Neural cell (in vitro differentiated cells): ENCODE results near the gene AKR1B15. TPM values are rescaled to one million over a fixed set of nuclear protein-coding genes. Genes with fewer than 3 reads are reported as not detected.
A peak's percentile ranks its signal among the peaks of the same experiment; 100 is the strongest.

Experiments used
- H2AFZ ChIP-seq: fragments of 200-600, 300-800 bp; sonication (generic), shearing (Covaris generic); 2 replicates; pipeline ENCODE4 v1.6.0; 2014; ENCODE audit warnings: low read depth, mild to moderate bottlenecking, antibody characterized with exemption, low read length, moderate library complexity
- H3F3A ChIP-seq: fragments of 200-600 bp; shearing (Covaris generic); 2 replicates; pipeline ENCODE4 v1.6.1; 2016; ENCODE audit warnings: mild to moderate bottlenecking, moderate library complexity, mixed read lengths, antibody characterized with exemption, low read length; ENCODE audit not compliant: insufficient read depth, poor library complexity, severe bottlenecking
- H3K27ac ChIP-seq: fragments of 200-600, 300-800 bp; sonication (generic), shearing (Covaris generic); 2 replicates; pipeline ENCODE4 v1.5.1; 2014; ENCODE audit warnings: mild to moderate bottlenecking, low read length, moderate library complexity
- H3K27me3 ChIP-seq: fragments of 300-800, 200-600 bp; sonication (generic), shearing (Covaris generic); 2 replicates; pipeline ENCODE4 v1.6.0; 2014; ENCODE audit warnings: mild to moderate bottlenecking, low read depth, low read length, moderate library complexity; ENCODE audit not compliant: insufficient read depth
- H3K36me3 ChIP-seq: fragments of 300-800, 200-600 bp; sonication (generic), shearing (Covaris generic); 2 replicates; pipeline ENCODE4 v1.5.1; 2014; ENCODE audit warnings: mild to moderate bottlenecking, antibody characterized with exemption, low read length, moderate library complexity; ENCODE audit not compliant: insufficient read depth
- H3K4me2 ChIP-seq: fragments of 300-800, 200-600 bp; sonication (generic), shearing (Covaris generic); 2 replicates; pipeline ENCODE4 v1.6.0; 2014; ENCODE audit warnings: mild to moderate bottlenecking, low read length
- H3K4me3 ChIP-seq: fragments of 300-800, 200-600 bp; sonication (generic), shearing (Covaris generic); 2 replicates; pipeline ENCODE4 v1.5.1; 2014; ENCODE audit warnings: mild to moderate bottlenecking, low read length, moderate library complexity
- H3K79me2 ChIP-seq: fragments of 200-600 bp; shearing (Covaris generic); replicated peaks from 2 replicates; pipeline ENCODE4 v1.6.0; 2014; ENCODE audit warnings: mild to moderate bottlenecking, low read length, moderate library complexity; ENCODE audit not compliant: insufficient read depth
- H3K9ac ChIP-seq: fragments of 300-800, 200-600 bp; sonication (generic), shearing (Covaris generic); 2 replicates; pipeline ENCODE4 v1.6.1; 2016; ENCODE audit warnings: mild to moderate bottlenecking, low read length, mixed read lengths
- H3K9me2 ChIP-seq: fragments of 200-600 bp; shearing (Covaris generic); 2 replicates; pipeline ENCODE4 v1.6.1; 2016; ENCODE audit warnings: mild to moderate bottlenecking, low read length, mixed read lengths; ENCODE audit not compliant: insufficient read depth
- H3K9me3 ChIP-seq: fragments of 200-600, 300-800 bp; sonication (generic), shearing (Covaris generic); 2 replicates; pipeline ENCODE4 v1.6.1; 2016; ENCODE audit warnings: mild to moderate bottlenecking, mixed run types, low read length, moderate library complexity, mixed read lengths
- H4K20me1 ChIP-seq: fragments of 200-600 bp; shearing (Covaris generic); 2 replicates; pipeline ENCODE4 v1.6.1; 2016; ENCODE audit warnings: mild to moderate bottlenecking, mixed run types; ENCODE audit not compliant: insufficient read depth
- EP300 ChIP-seq: fragments of 450-650 bp; conservative IDR thresholded peaks from 2 replicates; pipeline ENCODE4 v1.6.1; 2014; ENCODE audit warnings: antibody characterized with exemption, mild to moderate bottlenecking, moderate library complexity; ENCODE audit not compliant: poor library complexity, severe bottlenecking
- EZH2 ChIP-seq: fragments of 200-600, 300-800 bp; shearing (Covaris generic), sonication (generic); IDR thresholded peaks from 2 replicates; pipeline ENCODE4 v1.6.1; 2014; ENCODE audit warnings: antibody characterized with exemption, low read length, borderline replicate concordance, mild to moderate bottlenecking; ENCODE audit not compliant: insufficient read depth, poor library complexity, severe bottlenecking
- MXI1 ChIP-seq: fragments of 450-650 bp; conservative IDR thresholded peaks from 2 replicates; pipeline ENCODE4 v1.6.1; 2014; ENCODE audit warnings: antibody characterized with exemption, mild to moderate bottlenecking; ENCODE audit not compliant: poor library complexity, severe bottlenecking
- POLR2AphosphoS5 ChIP-seq: IDR thresholded peaks from 2 replicates; pipeline ENCODE4 v1.6.1; 2012
- RAD21 ChIP-seq: fragments of 450-650 bp; conservative IDR thresholded peaks from 2 replicates; pipeline ENCODE4 v1.6.1; 2014; ENCODE audit warnings: antibody characterized with exemption, mild to moderate bottlenecking, moderate library complexity
- SMC3 ChIP-seq: fragments of 450-650 bp; conservative IDR thresholded peaks from 2 replicates; pipeline ENCODE4 v1.6.1; 2014; ENCODE audit warnings: antibody characterized with exemption, mild to moderate bottlenecking, moderate library complexity; ENCODE audit not compliant: poor library complexity
- TAF1 ChIP-seq: IDR thresholded peaks from 2 replicates; pipeline ENCODE4 v1.6.1; 2012; ENCODE audit warnings: low read depth
- polyA plus RNA-seq: library from polyadenylated mRNA; depleted of rRNA; stranded (reverse); fragments of >200 nt; gene quantifications from 2 replicates; pipeline ENCODE4 v1.2.3, GENCODE V29; 2014
- TF ChIP-seq, protein P1 (sequence below): fragments of 450-650 bp; IDR thresholded peaks from 2 replicates; pipeline ENCODE4 v1.5.1; 2014; ENCODE audit warnings: antibody characterized with exemption, mild to moderate bottlenecking, moderate library complexity; ENCODE audit not compliant: poor library complexity, severe bottlenecking
- TF ChIP-seq, protein P2 (sequence below): IDR thresholded peaks from 2 replicates; pipeline ENCODE4 v1.6.1; 2012; ENCODE audit warnings: borderline replicate concordance

The AKR1B15 gene
- polyA plus RNA-seq, 1 donor from 2014 or later = not detected

DNA sequence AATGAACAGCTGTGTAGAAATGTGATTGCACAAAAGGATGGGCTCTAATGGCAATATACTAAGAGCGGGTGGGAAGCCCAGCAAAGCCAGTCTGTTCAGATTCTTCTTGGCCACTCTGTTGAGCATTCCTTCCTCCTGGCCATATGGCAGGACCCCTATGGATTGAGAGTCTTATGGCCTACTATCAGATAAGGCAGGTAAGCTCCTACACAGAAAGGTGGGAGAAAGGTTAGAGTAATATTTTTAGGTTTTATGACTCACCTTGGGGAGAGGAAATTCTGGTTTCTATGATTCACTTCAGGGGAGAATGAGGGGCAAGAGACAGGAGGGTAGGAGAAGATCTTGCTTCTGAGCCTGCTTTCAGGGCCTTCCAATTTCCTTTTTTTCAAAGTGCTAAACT is 36.6 kb upstream of the AKR1B15 start:
- Histone ChIP-seq H3K9me2 (no peaks in the 10 kb centered on the region), H3K79me2 (no peaks in the 10 kb centered on the region), H3K9me3 (no peaks in the 10 kb centered on the region), H2AFZ (no peak overlapping the region), H3K36me3 (no peaks in the 10 kb centered on the region), H3K4me2 (no peak overlapping the region), H3K9ac (no peak overlapping the region), H3K27me3 (no peaks in the 10 kb centered on the region), H3F3A (no peaks in the 10 kb centered on the region), H3K27ac (no peak overlapping the region), H4K20me1 (no peaks in the 10 kb centered on the region), H3K4me3 (no peak overlapping the region)
- TF ChIP-seq EP300 (no peak), TAF1 (no peak), EZH2 (no peak), POLR2AphosphoS5 (no peak), SMC3 (no peak), MXI1 (no peak)
- TF ChIP-seq, protein P1, sequence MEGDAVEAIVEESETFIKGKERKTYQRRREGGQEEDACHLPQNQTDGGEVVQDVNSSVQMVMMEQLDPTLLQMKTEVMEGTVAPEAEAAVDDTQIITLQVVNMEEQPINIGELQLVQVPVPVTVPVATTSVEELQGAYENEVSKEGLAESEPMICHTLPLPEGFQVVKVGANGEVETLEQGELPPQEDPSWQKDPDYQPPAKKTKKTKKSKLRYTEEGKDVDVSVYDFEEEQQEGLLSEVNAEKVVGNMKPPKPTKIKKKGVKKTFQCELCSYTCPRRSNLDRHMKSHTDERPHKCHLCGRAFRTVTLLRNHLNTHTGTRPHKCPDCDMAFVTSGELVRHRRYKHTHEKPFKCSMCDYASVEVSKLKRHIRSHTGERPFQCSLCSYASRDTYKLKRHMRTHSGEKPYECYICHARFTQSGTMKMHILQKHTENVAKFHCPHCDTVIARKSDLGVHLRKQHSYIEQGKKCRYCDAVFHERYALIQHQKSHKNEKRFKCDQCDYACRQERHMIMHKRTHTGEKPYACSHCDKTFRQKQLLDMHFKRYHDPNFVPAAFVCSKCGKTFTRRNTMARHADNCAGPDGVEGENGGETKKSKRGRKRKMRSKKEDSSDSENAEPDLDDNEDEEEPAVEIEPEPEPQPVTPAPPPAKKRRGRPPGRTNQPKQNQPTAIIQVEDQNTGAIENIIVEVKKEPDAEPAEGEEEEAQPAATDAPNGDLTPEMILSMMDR = no peak

DNA sequence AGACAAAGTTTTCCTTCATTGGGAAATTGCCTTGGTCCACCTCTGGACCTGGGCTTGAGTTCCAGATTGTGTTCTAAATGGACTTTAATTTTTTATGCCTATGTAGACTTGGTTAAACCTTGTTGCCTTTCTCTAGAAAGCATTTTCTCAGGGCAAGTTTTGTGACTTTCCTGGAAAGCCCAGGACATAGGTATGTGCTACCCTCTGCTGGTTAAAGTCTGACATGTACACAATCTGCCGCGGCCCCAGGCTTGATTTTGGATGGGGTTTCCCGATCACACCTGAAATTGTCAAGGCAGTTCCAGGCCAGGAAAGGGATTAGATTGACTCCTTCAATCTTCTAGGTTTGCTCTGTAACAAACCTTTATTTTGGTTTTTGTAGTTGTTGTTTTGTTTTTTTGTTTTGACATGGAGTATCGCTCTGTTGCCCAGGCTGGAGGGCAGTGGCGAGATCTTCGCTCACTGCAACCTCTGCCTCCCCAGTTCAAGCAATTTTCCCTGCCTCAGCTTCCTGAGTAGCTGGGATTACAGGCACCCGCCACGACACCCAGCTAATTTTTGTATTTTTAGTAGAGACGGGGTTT is 35.6 kb upstream of the AKR1B15 start:
- Histone ChIP-seq H2AFZ (no peak overlapping the region), H3K4me2 (no peak overlapping the region), H3K27ac (no peak overlapping the region), H3K4me3 (no peak overlapping the region), H3K9ac (no peak overlapping the region), H4K20me1 (no peaks in the 10 kb centered on the region), H3K9me3 (no peaks in the 10 kb centered on the region), H3K79me2 (no peaks in the 10 kb centered on the region), H3K9me2 (no peaks in the 10 kb centered on the region), H3K36me3 (no peaks in the 10 kb centered on the region), H3F3A (no peaks in the 10 kb centered on the region), H3K27me3 (no peaks in the 10 kb centered on the region)
- TF ChIP-seq, protein P1 = peak; percentile 58
- TF ChIP-seq, protein P2, sequence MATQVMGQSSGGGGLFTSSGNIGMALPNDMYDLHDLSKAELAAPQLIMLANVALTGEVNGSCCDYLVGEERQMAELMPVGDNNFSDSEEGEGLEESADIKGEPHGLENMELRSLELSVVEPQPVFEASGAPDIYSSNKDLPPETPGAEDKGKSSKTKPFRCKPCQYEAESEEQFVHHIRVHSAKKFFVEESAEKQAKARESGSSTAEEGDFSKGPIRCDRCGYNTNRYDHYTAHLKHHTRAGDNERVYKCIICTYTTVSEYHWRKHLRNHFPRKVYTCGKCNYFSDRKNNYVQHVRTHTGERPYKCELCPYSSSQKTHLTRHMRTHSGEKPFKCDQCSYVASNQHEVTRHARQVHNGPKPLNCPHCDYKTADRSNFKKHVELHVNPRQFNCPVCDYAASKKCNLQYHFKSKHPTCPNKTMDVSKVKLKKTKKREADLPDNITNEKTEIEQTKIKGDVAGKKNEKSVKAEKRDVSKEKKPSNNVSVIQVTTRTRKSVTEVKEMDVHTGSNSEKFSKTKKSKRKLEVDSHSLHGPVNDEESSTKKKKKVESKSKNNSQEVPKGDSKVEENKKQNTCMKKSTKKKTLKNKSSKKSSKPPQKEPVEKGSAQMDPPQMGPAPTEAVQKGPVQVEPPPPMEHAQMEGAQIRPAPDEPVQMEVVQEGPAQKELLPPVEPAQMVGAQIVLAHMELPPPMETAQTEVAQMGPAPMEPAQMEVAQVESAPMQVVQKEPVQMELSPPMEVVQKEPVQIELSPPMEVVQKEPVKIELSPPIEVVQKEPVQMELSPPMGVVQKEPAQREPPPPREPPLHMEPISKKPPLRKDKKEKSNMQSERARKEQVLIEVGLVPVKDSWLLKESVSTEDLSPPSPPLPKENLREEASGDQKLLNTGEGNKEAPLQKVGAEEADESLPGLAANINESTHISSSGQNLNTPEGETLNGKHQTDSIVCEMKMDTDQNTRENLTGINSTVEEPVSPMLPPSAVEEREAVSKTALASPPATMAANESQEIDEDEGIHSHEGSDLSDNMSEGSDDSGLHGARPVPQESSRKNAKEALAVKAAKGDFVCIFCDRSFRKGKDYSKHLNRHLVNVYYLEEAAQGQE = no peak
- no peak for TF ChIP-seq MXI1
- TF ChIP-seq EZH2 = no peak
- no peak for TF ChIP-seq TAF1
- no peak for TF ChIP-seq POLR2AphosphoS5
- peak; percentile 68 for TF ChIP-seq RAD21
- peak; percentile 71 for TF ChIP-seq SMC3
- no peak for TF ChIP-seq EP300
